Ascending aorta (tissue), 2 donors: ENCODE data around the gene CIDEB. TPM values are rescaled to one million over a fixed set of nuclear protein-coding genes. Genes with fewer than 3 reads are reported as not detected.

Source experiments
- DNase-seq, 2 donors: peaks; one replicate each; pipeline ENCODE4 v3.0.0-alpha.2; 2019; ENCODE audit warnings: low spot score in 2 of 2
- H3K27ac ChIP-seq, 2 donors: fragments of 200-600 bp; sonication (generic); one replicate each; pipeline ENCODE4 v1.5.1; 2016 to 2017; ENCODE audit warnings: mild to moderate bottlenecking in 1 of 2
- H3K27me3 ChIP-seq: fragments of 200-600 bp; sonication (generic); one replicate; pipeline ENCODE4 v1.5.1; 2017
- H3K36me3 ChIP-seq, 2 donors: fragments of 200-600 bp; sonication (generic); one replicate each; pipeline ENCODE4 v1.5.1; 2016
- H3K4me1 ChIP-seq, 2 donors: fragments of 200-600 bp; sonication (generic); one replicate each; pipeline ENCODE4 v1.5.1; 2016 to 2017; ENCODE audit warnings: mild to moderate bottlenecking in 1 of 2
- H3K4me3 ChIP-seq, 2 donors: fragments of 200-600 bp; sonication (generic); one replicate each; pipeline ENCODE4 v1.5.1; 2016 to 2017; ENCODE audit warnings: mild to moderate bottlenecking in 1 of 2
- H3K9me3 ChIP-seq, 2 donors: fragments of 200-600 bp; sonication (generic); one replicate each; pipeline ENCODE4 v1.5.1; 2016
- CTCF ChIP-seq, 3 experiments: fragments of 200-600 bp in 2 of 3; fragments of 450-650 bp in 1 of 3; sonication (generic) in 2 of 3; IDR thresholded peaks; one replicate each; pipeline ENCODE4 v1.5.1; 2016 to 2019; ENCODE audit warnings: antibody characterized with exemption in 3 of 3, mild to moderate bottlenecking in 1 of 3, moderate library complexity in 1 of 3
- intact Hi-C: fragments of 100-400 bp; cut with DNase I; formaldehyde crosslinking; loops from one replicate; pipeline ENCODE4 v1.15.1; 2023
- total RNA-seq: library from RNA; depleted of rRNA; stranded (reverse); fragments of >200 nt; gene quantifications from one replicate; pipeline ENCODE4 v1.1.0, GENCODE V29; 2016

The CIDEB gene
- total RNA-seq, 1 donor from 2014 or later: 72.8 TPM

GRCh38 chr14:24263848-24264247 is 43.9 kb downstream of the CIDEB start:
- no peak for DNase-seq
- Histone ChIP-seq H3K27ac (no peak overlapping the region), H3K4me1 (no peaks in the 10 kb centered on the region), H3K9me3 (no peaks in the 10 kb centered on the region), H3K4me3 (no peak overlapping the region), H3K27me3 (no peaks in the 10 kb centered on the region), H3K36me3 (peaks cover 4 to 17% of the 10 kb centered on the region in 2 donors)
- no peak for TF ChIP-seq CTCF (IDR thresholded peaks at IDR 0.05)
- intact Hi-C loops: no loop called here

- Histone ChIP-seq H3K9me3 (no peaks in the 10 kb centered on the region), H3K4me3 (no peak within 1 kb of the TSS), H3K27ac (no peak within 1 kb of the TSS), H3K27me3 (no peaks in the 10 kb centered on the region), H3K36me3 (peaks cover 4 to 11% of the 10 kb centered on the region in 2 donors), H3K4me1 (no peaks in the 10 kb centered on the region)
- intact Hi-C loops: no loop called here
- no peak for TF ChIP-seq CTCF (IDR thresholded peaks at IDR 0.05)
- no peak for DNase-seq
These were observed 44.7 kb downstream of the CIDEB start, which contains the start of gene TGM1 for GRCh38 chr14:24262821-24263733. Gene TGM1 (minus strand): TSS chr14:24263177. CDS start chr14:24262352, 825 bp downstream.

- H3K27ac ChIP-seq: no peak overlapping the region
- H3K36me3 ChIP-seq: peaks cover 0 to under 1% of the 10 kb centered on the region in 2 donors
- intact Hi-C loops: no loop called here
- no peaks in the 10 kb centered on the region for H3K4me1 ChIP-seq
- no peaks in the 10 kb centered on the region for H3K27me3 ChIP-seq
- no peak for DNase-seq
- H3K9me3 ChIP-seq: no peaks in the 10 kb centered on the region
- H3K4me3 ChIP-seq: no peak overlapping the region
- no peak for TF ChIP-seq CTCF (IDR thresholded peaks at IDR 0.05)
These were observed 45.8 kb downstream of the CIDEB start for GRCh38 chr14:24261969-24262327.

- intact Hi-C loops: no loop called here
- Histone ChIP-seq H3K4me3 (no peak overlapping the region), H3K36me3 (no peaks in the 10 kb centered on the region), H3K4me1 (no peaks in the 10 kb centered on the region), H3K9me3 (no peaks in the 10 kb centered on the region), H3K27ac (no peak overlapping the region), H3K27me3 (no peaks in the 10 kb centered on the region)
- TF ChIP-seq CTCF (IDR thresholded peaks at IDR 0.05): no peak
- no peak for DNase-seq
These were observed 46.4 kb downstream of the CIDEB start for GRCh38 chr14:24261256-24261968.

GRCh38 chr14:24260780-24261157 is 47.0 kb downstream of the CIDEB start:
- no peak for DNase-seq
- H3K9me3 ChIP-seq: no peaks in the 10 kb centered on the region
- no peak overlapping the region for H3K4me3 ChIP-seq
- no peaks in the 10 kb centered on the region for H3K4me1 ChIP-seq
- no peaks in the 10 kb centered on the region for H3K27me3 ChIP-seq
- intact Hi-C loops: no loop called here
- no peak overlapping the region for H3K27ac ChIP-seq
- no peaks in the 10 kb centered on the region for H3K36me3 ChIP-seq
- no peak for TF ChIP-seq CTCF (IDR thresholded peaks at IDR 0.05)
